HG03159 (cell line): Measurements from ENCODE around the gene SYDE1.
"Not testable (repeated sequence)": the region's sequence is repeated elsewhere in the genome, so short reads cannot be mapped to it uniquely, and the experiment has no call there.

Experiments
- ATAC-seq: cut with Tn5 transposase; IDR thresholded peaks from one replicate; pipeline ENCODE4 v1.9.1; 2021; ENCODE audit warnings: mild to moderate bottlenecking, moderate library complexity; ENCODE audit not compliant: unreplicated experiment

SYDE1 gene

GRCh38 chr19:15107061-15108010, at the start of gene SYDE1:
Gene SYDE1 (plus strand): TSS chr19:15107401. CDS start chr19:15107434, 33 bp downstream.
- ATAC-seq: no peak

GRCh38 chr19:15062036-15062435, 45.2 kb upstream of the SYDE1 start:
- no peak for ATAC-seq

- not testable (repeated sequence) for ATAC-seq
These were observed 36.8 kb upstream of the SYDE1 start for GRCh38 chr19:15070386-15070785.

- ATAC-seq: no peak
These were observed 34.1 kb upstream of the SYDE1 start for GRCh38 chr19:15072930-15073647.

GRCh38 chr19:15074371-15074770, 32.8 kb upstream of the SYDE1 start:
- no peak for ATAC-seq

- ATAC-seq: no peak
These were observed 31.4 kb upstream of the SYDE1 start for GRCh38 chr19:15075806-15076205.

GRCh38 chr19:15080002-15080401, 27.2 kb upstream of the SYDE1 start:
- ATAC-seq: not testable (repeated sequence)

GRCh38 chr19:15081911-15082310, 25.3 kb upstream of the SYDE1 start, which contains the start of gene OR1I1:
Gene OR1I1 (plus strand): TSS chr19:15082211. CDS start chr19:15087066, 4,855 bp downstream.
- no peak for ATAC-seq

- ATAC-seq: no peak
These were observed 20.0 kb upstream of the SYDE1 start for GRCh38 chr19:15087182-15087581.

- ATAC-seq: no peak
These were observed 15.1 kb upstream of the SYDE1 start for GRCh38 chr19:15091918-15092753.

GRCh38 chr19:15093001-15093400, 14.2 kb upstream of the SYDE1 start:
- ATAC-seq: no peak

- ATAC-seq: no peak
These were observed 11.0 kb upstream of the SYDE1 start for GRCh38 chr19:15096223-15096622.

GRCh38 chr19:15097980-15098379, 9.2 kb upstream of the SYDE1 start:
- ATAC-seq: not testable (repeated sequence)

- no peak for ATAC-seq
These were observed 8.7 kb upstream of the SYDE1 start for GRCh38 chr19:15098460-15098859.

- ATAC-seq: no peak
These were observed 8.1 kb upstream of the SYDE1 start for GRCh38 chr19:15099017-15099582.

GRCh38 chr19:15101479-15102082, 5.6 kb upstream of the SYDE1 start:
- no peak for ATAC-seq

- no peak for ATAC-seq
These were observed 3.2 kb upstream of the SYDE1 start for GRCh38 chr19:15104003-15104402.

GRCh38 chr19:15104411-15104810, 2.8 kb upstream of the SYDE1 start:
- no peak for ATAC-seq

- no peak for ATAC-seq
These were observed 2.2 kb upstream of the SYDE1 start for GRCh38 chr19:15105044-15105443.
